ENCODE data around the gene DLGAP4. TPM values are rescaled to one million over a fixed set of nuclear protein-coding genes. Genes with fewer than 3 reads are reported as not detected.
"Not testable (repeated sequence)": the region's sequence is repeated elsewhere in the genome, so short reads cannot be mapped to it uniquely, and the experiment has no call there.

The DLGAP4 gene
- total and polyA plus RNA-seq, 2 experiments from 2014 or later = 14.3 to 68.1 TPM

GRCh38 chr20:36378686-36379085, 72.5 kb downstream of the DLGAP4 start:
- Histone ChIP-seq H3K9ac (no peak overlapping the region), H3K4me2 (ENCODE audit: unreplicated experiment) (no peak overlapping the region), H4K20me1 (ENCODE audit: insufficient read depth) (no peaks in the 10 kb centered on the region), H3K27me3 (replicated peaks; ENCODE audit: insufficient read depth) (peaks cover 35% of the 10 kb centered on the region), H3K9me2 (ENCODE audit: insufficient read depth) (no peaks in the 10 kb centered on the region), H3K4me3 (no peak overlapping the region), H3K36me3 (ENCODE audit: low read depth) (no peaks in the 10 kb centered on the region), H3K4me1 (ENCODE audit: insufficient read depth) (no peaks in the 10 kb centered on the region), H2AFZ (no peak overlapping the region), H3K27ac (no peak overlapping the region), H3K9me3 (ENCODE audit: low read depth) (no peaks in the 10 kb centered on the region), H3K79me2 (ENCODE audit: insufficient read depth) (no peaks in the 10 kb centered on the region), H3F3A (ENCODE audit: insufficient read depth) (no peaks in the 10 kb centered on the region)
- DNase-seq = no peak
- in situ Hi-C loops (cut with MboI) = no loop called here
- 48 to 49% methylated on average over 9 of the region's 9 CpGs for WGBS, 2 experiments (ENCODE audit: low coverage in 1 of 2, low lambda C conversion rate in 2 of 2, missing lambda C conversion rate in 2 of 2)
- TF ChIP-seq EZH2 (IDR thresholded peaks at IDR 0.05; ENCODE audit: insufficient read depth, poor library complexity, severe bottlenecking) (no peak), EZH2phosphoT487 (IDR thresholded peaks at IDR 0.05; ENCODE audit: insufficient read depth, low read depth) (no peak)

- H3K9me3 ChIP-seq (ENCODE audit: low read depth); H3K79me2 ChIP-seq (ENCODE audit: insufficient read depth); H2AFZ ChIP-seq; H3F3A ChIP-seq (ENCODE audit: insufficient read depth); H3K9me2 ChIP-seq (ENCODE audit: insufficient read depth); in situ Hi-C loops (cut with MboI); H3K27ac ChIP-seq; H3K4me3 ChIP-seq; H3K4me2 ChIP-seq (ENCODE audit: unreplicated experiment); H3K36me3 ChIP-seq (ENCODE audit: low read depth); H3K9ac ChIP-seq; DNase-seq; H4K20me1 ChIP-seq (ENCODE audit: insufficient read depth); H3K4me1 ChIP-seq (ENCODE audit: insufficient read depth): not testable (repeated sequence)
- peaks cover 31% of the 10 kb centered on the region for H3K27me3 ChIP-seq (replicated peaks; ENCODE audit: insufficient read depth)
- 63 to 64% methylated on average over 1 of the region's 1 CpG for WGBS, 2 experiments (ENCODE audit: low coverage in 1 of 2, low lambda C conversion rate in 2 of 2, missing lambda C conversion rate in 2 of 2)
These were observed 73.8 kb downstream of the DLGAP4 start for GRCh38 chr20:36379914-36380313.

GRCh38 chr20:36384022-36384619, 78.0 kb downstream of the DLGAP4 start:
- TF ChIP-seq EZH2phosphoT487 (IDR thresholded peaks at IDR 0.05; ENCODE audit: insufficient read depth, low read depth) (no peak), EZH2 (IDR thresholded peaks at IDR 0.05; ENCODE audit: insufficient read depth, poor library complexity, severe bottlenecking) (no peak)
- in situ Hi-C loops (cut with MboI) = no loop called here
- Histone ChIP-seq H3K4me1 (ENCODE audit: insufficient read depth) (no peaks in the 10 kb centered on the region), H3K4me2 (ENCODE audit: unreplicated experiment) (no peak overlapping the region), H2AFZ (no peak overlapping the region), H3K9ac (no peak overlapping the region), H3K9me3 (ENCODE audit: low read depth) (no peaks in the 10 kb centered on the region), H3K79me2 (ENCODE audit: insufficient read depth) (no peaks in the 10 kb centered on the region), H3K9me2 (ENCODE audit: insufficient read depth) (no peaks in the 10 kb centered on the region), H3F3A (ENCODE audit: insufficient read depth) (no peaks in the 10 kb centered on the region), H4K20me1 (ENCODE audit: insufficient read depth) (no peaks in the 10 kb centered on the region), H3K36me3 (ENCODE audit: low read depth) (no peaks in the 10 kb centered on the region), H3K27me3 (replicated peaks; ENCODE audit: insufficient read depth) (peaks cover 2% of the 10 kb centered on the region; the same call in 1 of the 2 replicates), H3K27ac (no peak overlapping the region), H3K4me3 (no peak overlapping the region)
- DNase-seq = peak; percentile 65
- WGBS, 2 experiments (ENCODE audit: low coverage in 1 of 2, low lambda C conversion rate in 2 of 2, missing lambda C conversion rate in 2 of 2) = 3 to 4% methylated on average over 6 of the region's 6 CpGs

GRCh38 chr20:36385503-36385902, 79.4 kb downstream of the DLGAP4 start:
- no peak overlapping the region for H3K4me3 ChIP-seq
- no peak overlapping the region for H3K4me2 ChIP-seq (ENCODE audit: unreplicated experiment)
- no peaks in the 10 kb centered on the region for H3K79me2 ChIP-seq (ENCODE audit: insufficient read depth)
- no peaks in the 10 kb centered on the region for H3K9me2 ChIP-seq (ENCODE audit: insufficient read depth)
- no peaks in the 10 kb centered on the region for H3F3A ChIP-seq (ENCODE audit: insufficient read depth)
- DNase-seq = no peak
- H4K20me1 ChIP-seq (ENCODE audit: insufficient read depth) = no peaks in the 10 kb centered on the region
- no peak overlapping the region for H3K9ac ChIP-seq
- H3K9me3 ChIP-seq (ENCODE audit: low read depth) = no peaks in the 10 kb centered on the region
- no peaks in the 10 kb centered on the region for H3K4me1 ChIP-seq (ENCODE audit: insufficient read depth)
- 11% methylated on average over 3 of the region's 3 CpGs for WGBS, 2 experiments (ENCODE audit: low coverage in 1 of 2, low lambda C conversion rate in 2 of 2, missing lambda C conversion rate in 2 of 2)
- H3K36me3 ChIP-seq (ENCODE audit: low read depth) = no peaks in the 10 kb centered on the region
- TF ChIP-seq EZH2phosphoT487 (IDR thresholded peaks at IDR 0.05; ENCODE audit: insufficient read depth, low read depth) = no peak
- TF ChIP-seq EZH2 (IDR thresholded peaks at IDR 0.05; ENCODE audit: insufficient read depth, poor library complexity, severe bottlenecking) = no peak
- no peak overlapping the region for H3K27ac ChIP-seq
- H2AFZ ChIP-seq = no peak overlapping the region
- in situ Hi-C loops (cut with MboI) = no loop called here
- H3K27me3 ChIP-seq (replicated peaks; ENCODE audit: insufficient read depth) = peaks cover 11% of the 10 kb centered on the region; the same call in 1 of the 2 replicates

GRCh38 chr20:36386236-36386635, 80.1 kb downstream of the DLGAP4 start:
- Histone ChIP-seq H3K9ac (no peak overlapping the region), H3K9me3 (ENCODE audit: low read depth) (no peaks in the 10 kb centered on the region), H3K27me3 (replicated peaks; ENCODE audit: insufficient read depth) (peaks cover 11% of the 10 kb centered on the region; the same call in 1 of the 2 replicates), H3K36me3 (ENCODE audit: low read depth) (no peaks in the 10 kb centered on the region), H3K4me1 (ENCODE audit: insufficient read depth) (no peaks in the 10 kb centered on the region), H2AFZ (no peak overlapping the region), H3K9me2 (ENCODE audit: insufficient read depth) (no peaks in the 10 kb centered on the region), H3K4me3 (no peak overlapping the region), H3K4me2 (ENCODE audit: unreplicated experiment) (no peak overlapping the region), H3K79me2 (ENCODE audit: insufficient read depth) (no peaks in the 10 kb centered on the region), H3F3A (ENCODE audit: insufficient read depth) (no peaks in the 10 kb centered on the region), H4K20me1 (ENCODE audit: insufficient read depth) (no peaks in the 10 kb centered on the region), H3K27ac (no peak overlapping the region)
- TF ChIP-seq EZH2 (IDR thresholded peaks at IDR 0.05; ENCODE audit: insufficient read depth, poor library complexity, severe bottlenecking) = no peak
- no peak for TF ChIP-seq EZH2phosphoT487 (IDR thresholded peaks at IDR 0.05; ENCODE audit: insufficient read depth, low read depth)
- no peak for DNase-seq
- in situ Hi-C loops (cut with MboI) = no loop called here
